Natural killer cell (primary cell): Measurements from ENCODE around the gene SPRY1. TPM values are rescaled to one million over a fixed set of nuclear protein-coding genes. Genes with fewer than 3 reads are reported as not detected.

Source experiments
- ATAC-seq, 3 donors: fragments of 150-1000 bp in 2 of 3; fragments of 200-7000 bp in 1 of 3; cut with Tn5 transposase; 1 replicate in 1 of 3; 2 replicates in 2 of 3; pipeline ENCODE4 v1.10.0; 2021; ENCODE audit warnings: mild to moderate bottlenecking in 2 of 3, moderate library complexity in 2 of 3
- DNase-seq, 2 donors: peaks; one replicate each; pipeline versions ENCODE4 v3.0.0 to v3.0.0-alpha.2; 2013 to 2021; ENCODE audit warnings: mixed read lengths in 1 of 2
- H3K27ac ChIP-seq: one replicate; pipeline ENCODE4 v1.5.1; 2013; ENCODE audit warnings: mild to moderate bottlenecking, low read length
- H3K27me3 ChIP-seq: one replicate; pipeline ENCODE4 v1.6.1; 2013; ENCODE audit warnings: low read length; ENCODE audit not compliant: control insufficient read depth, insufficient read depth
- H3K36me3 ChIP-seq: one replicate; pipeline ENCODE4 v1.6.1; 2013; ENCODE audit warnings: low read length; ENCODE audit not compliant: control insufficient read depth, insufficient read depth
- H3K4me1 ChIP-seq: one replicate; pipeline ENCODE4 v1.6.1; 2013; ENCODE audit warnings: low read length; ENCODE audit not compliant: control insufficient read depth, insufficient read depth
- H3K4me3 ChIP-seq: one replicate; pipeline ENCODE4 v1.5.1; 2013; ENCODE audit warnings: low read length
- H3K9me3 ChIP-seq: one replicate; pipeline ENCODE4 v1.6.1; 2013; ENCODE audit warnings: low read length; ENCODE audit not compliant: control insufficient read depth, insufficient read depth
- H3K27ac Mint-ChIP-seq, 2 donors: one replicate each; pipeline ENCODE4 v1.8.0; 2022; ENCODE audit warnings: mild to moderate bottlenecking in 2 of 2, mixed read lengths in 2 of 2, moderate library complexity in 1 of 2
- H3K27me3 Mint-ChIP-seq, 2 donors: one replicate each; pipeline ENCODE4 v1.8.0; 2022; ENCODE audit warnings: low read depth in 2 of 2, mixed read lengths in 2 of 2
- H3K36me3 Mint-ChIP-seq: one replicate; pipeline ENCODE4 v1.8.0; 2022; ENCODE audit warnings: mixed read lengths
- H3K4me1 Mint-ChIP-seq, 2 donors: one replicate each; pipeline ENCODE4 v1.8.0; 2022; ENCODE audit warnings: mixed read lengths in 2 of 2
- H3K4me3 Mint-ChIP-seq: one replicate; pipeline ENCODE4 v1.8.0; 2022; ENCODE audit warnings: mild to moderate bottlenecking, moderate library complexity, mixed read lengths
- H3K9me3 Mint-ChIP-seq, 2 donors: one replicate each; pipeline ENCODE4 v1.8.0; 2022; ENCODE audit warnings: mixed read lengths in 2 of 2
- whole genome bisulfite sequencing: methylation state at CpG from one replicate; pipeline ENCODE4 v1.1.7; 2013; ENCODE audit warnings: missing lambda C conversion rate; ENCODE audit not compliant: insufficient coverage; 5-methylcytosine and 5-hydroxymethylcytosine counted together
- intact Hi-C: fragments of 100-400 bp; cut with micrococcal nuclease; formaldehyde crosslinking; loops from one replicate; pipeline ENCODE4 v1.14.2; 2022
- total RNA-seq, 4 donors: library from RNA; stranded (reverse); fragments of 120-200 nt in 1 of 4; gene quantifications; one replicate each; pipeline versions ENCODE4 v1.2.3 to v1.2.4, GENCODE V29; 2013 to 2022
- TF ChIP-seq, protein P1 (sequence below): fragments of 200-600 bp; IDR thresholded peaks from one replicate; pipeline ENCODE4 v1.8.0; 2022; ENCODE audit warnings: antibody characterized with exemption

The SPRY1 gene
- total RNA-seq, 3 donors from 2014 or later (not counting 1 experiment from before 2014, with no cell fraction given): 8.7 to 9.8 (median 9.5) TPM

DNA sequence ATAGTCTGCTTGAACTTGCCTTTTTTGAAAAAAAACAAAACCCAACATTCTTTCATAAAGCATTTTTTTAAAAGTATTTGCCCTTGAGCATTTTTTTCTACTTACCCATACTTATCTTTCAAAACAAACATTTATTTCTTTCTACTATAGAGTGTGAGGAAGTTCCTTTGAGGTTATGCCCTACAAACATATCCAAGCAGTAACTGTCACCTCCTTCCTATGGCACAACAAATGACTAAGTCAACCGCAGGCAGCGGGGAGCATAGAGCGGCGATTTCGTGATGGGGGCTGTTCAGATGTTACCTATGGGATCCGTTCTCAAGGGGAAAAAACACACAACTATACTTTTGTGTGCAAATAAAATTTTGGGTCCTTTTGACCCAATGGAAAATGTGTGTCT lies 19.4 kb downstream of the SPRY1 start:
- ATAC-seq: peak; percentile 71 to 78 (median 77)
- intact Hi-C loops: no loop called here
- no peaks in the 10 kb centered on the region for H3K27me3 ChIP-seq
- no peak overlapping the region for H3K4me3 ChIP-seq
- Mint-ChIP-seq H3K4me1 (peaks cover 21 to 29% of the 10 kb centered on the region in 2 donors), H3K36me3 (no peaks in the 10 kb centered on the region), H3K27ac (no peak overlapping the region), H3K4me3 (no peak overlapping the region), H3K27me3 (peaks cover 0 to 3% of the 10 kb centered on the region in 2 donors), H3K9me3 (no peaks in the 10 kb centered on the region)
- peak in 1 of 2 donors; percentile 36 for DNase-seq
- WGBS: 7% methylated on average over 6 of the region's 6 CpGs
- TF ChIP-seq, protein P1, sequence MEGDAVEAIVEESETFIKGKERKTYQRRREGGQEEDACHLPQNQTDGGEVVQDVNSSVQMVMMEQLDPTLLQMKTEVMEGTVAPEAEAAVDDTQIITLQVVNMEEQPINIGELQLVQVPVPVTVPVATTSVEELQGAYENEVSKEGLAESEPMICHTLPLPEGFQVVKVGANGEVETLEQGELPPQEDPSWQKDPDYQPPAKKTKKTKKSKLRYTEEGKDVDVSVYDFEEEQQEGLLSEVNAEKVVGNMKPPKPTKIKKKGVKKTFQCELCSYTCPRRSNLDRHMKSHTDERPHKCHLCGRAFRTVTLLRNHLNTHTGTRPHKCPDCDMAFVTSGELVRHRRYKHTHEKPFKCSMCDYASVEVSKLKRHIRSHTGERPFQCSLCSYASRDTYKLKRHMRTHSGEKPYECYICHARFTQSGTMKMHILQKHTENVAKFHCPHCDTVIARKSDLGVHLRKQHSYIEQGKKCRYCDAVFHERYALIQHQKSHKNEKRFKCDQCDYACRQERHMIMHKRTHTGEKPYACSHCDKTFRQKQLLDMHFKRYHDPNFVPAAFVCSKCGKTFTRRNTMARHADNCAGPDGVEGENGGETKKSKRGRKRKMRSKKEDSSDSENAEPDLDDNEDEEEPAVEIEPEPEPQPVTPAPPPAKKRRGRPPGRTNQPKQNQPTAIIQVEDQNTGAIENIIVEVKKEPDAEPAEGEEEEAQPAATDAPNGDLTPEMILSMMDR: no peak
- no peaks in the 10 kb centered on the region for H3K9me3 ChIP-seq
- H3K36me3 ChIP-seq: no peaks in the 10 kb centered on the region
- H3K4me1 ChIP-seq: peaks cover 20% of the 10 kb centered on the region
- no peak overlapping the region for H3K27ac ChIP-seq

DNA sequence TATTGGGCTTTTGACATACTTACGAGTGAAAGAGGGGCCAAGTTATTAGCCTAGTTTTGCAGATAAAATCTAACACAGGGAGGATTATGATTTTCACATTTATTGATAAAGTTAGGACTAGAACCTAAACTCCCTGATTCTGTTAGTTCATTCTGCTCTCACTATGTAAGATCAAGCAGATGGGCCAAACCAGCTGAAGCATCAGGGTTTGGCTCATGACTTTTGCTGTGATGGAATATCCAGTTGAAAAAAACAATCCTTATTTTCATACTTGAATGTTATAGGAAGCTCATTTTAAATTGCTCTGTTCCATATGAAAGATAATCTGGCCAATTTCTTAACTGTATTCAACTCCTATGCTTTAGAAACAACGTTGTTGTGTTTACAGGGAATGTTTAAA lies 21.2 kb downstream of the SPRY1 start:
- H3K4me3 Mint-ChIP-seq: no peak overlapping the region
- Histone ChIP-seq H3K27ac (no peak overlapping the region), H3K4me1 (peaks cover 17% of the 10 kb centered on the region), H3K36me3 (no peaks in the 10 kb centered on the region), H3K27me3 (no peaks in the 10 kb centered on the region), H3K9me3 (no peaks in the 10 kb centered on the region), H3K4me3 (no peak overlapping the region)
- WGBS: 91% methylated on average over 1 of the region's 2 CpGs
- peaks cover 18 to 22% of the 10 kb centered on the region in 2 donors for H3K4me1 Mint-ChIP-seq
- no peaks in the 10 kb centered on the region for H3K9me3 Mint-ChIP-seq
- DNase-seq: no peak
- ATAC-seq: no peak
- intact Hi-C loops: no loop called here
- TF ChIP-seq, protein P1: no peak
- peak overlapping the region; percentile 57 to 58 for H3K27ac Mint-ChIP-seq
- H3K36me3 Mint-ChIP-seq: no peaks in the 10 kb centered on the region
- H3K27me3 Mint-ChIP-seq: peaks cover 0 to 3% of the 10 kb centered on the region in 2 donors

DNA sequence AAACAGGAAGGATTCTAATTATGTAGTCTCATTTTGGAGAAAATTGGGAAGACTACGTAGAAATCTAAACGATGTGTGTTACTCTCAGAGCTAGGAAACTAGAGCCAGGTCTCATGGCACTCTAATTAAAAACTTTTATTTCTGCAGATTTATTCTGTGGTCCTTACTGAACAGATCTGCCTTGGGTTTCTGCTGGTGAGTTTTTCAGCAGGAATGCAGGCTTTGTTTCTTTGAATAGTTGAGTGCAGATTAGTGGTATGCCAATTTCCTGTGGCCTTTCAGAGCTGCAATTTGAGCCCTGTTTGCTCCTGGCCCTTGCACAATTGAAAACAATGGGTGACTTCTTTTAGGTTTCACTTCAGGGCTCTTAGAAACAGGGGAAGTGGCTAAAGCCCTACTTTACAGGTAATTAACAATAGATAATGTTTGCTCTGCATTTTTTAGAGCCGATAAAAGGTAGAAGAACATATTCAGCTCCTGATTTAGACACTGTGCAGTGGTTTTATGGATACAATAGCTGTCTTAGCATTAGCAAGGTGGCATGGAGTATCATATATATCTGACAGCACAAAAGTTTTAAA lies 21.8 kb downstream of the SPRY1 start:
- Mint-ChIP-seq H3K4me3 (no peak overlapping the region), H3K36me3 (no peaks in the 10 kb centered on the region), H3K4me1 (peaks cover 16 to 18% of the 10 kb centered on the region in 2 donors), H3K9me3 (no peaks in the 10 kb centered on the region), H3K27me3 (peaks cover 0 to 3% of the 10 kb centered on the region in 2 donors), H3K27ac (peak overlapping the region; percentile 57 to 58)
- Histone ChIP-seq H3K4me3 (no peak overlapping the region), H3K27ac (peak overlapping the region; percentile 46), H3K4me1 (peaks cover 14% of the 10 kb centered on the region), H3K36me3 (no peaks in the 10 kb centered on the region), H3K9me3 (no peaks in the 10 kb centered on the region), H3K27me3 (no peaks in the 10 kb centered on the region)
- intact Hi-C loops: no loop called here
- 27% methylated on average over 3 of the region's 3 CpGs for WGBS
- DNase-seq (no peak), ATAC-seq (peak in 2 of 3 donors; percentile 30 to 56)
- TF ChIP-seq, protein P1: no peak
